HepG2 (cell line): ENCODE data around the gene MPV17L2. TPM values are rescaled to one million over a fixed set of nuclear protein-coding genes. Genes with fewer than 3 reads are reported as not detected.
A peak's percentile ranks its signal among the peaks of the same experiment; 100 is the strongest.

Experiments used
- HHEX ChIP-seq: IDR thresholded peaks from 2 replicates; pipeline ENCODE4 v1.6.1; 2016; ENCODE audit warnings: control low read depth
- MAZ ChIP-seq, 2 experiments: sonication (generic) in 1 of 2; formaldehyde crosslinking in 1 of 2; IDR thresholded peaks; 2 replicates each; pipeline versions ENCODE4 v1.5.0 to v1.6.1; 2012 to 2020; ENCODE audit warnings: low read depth in 2 of 2, mild to moderate bottlenecking in 2 of 2, borderline replicate concordance in 1 of 2, improper control_type of control experiment in 1 of 2, low read length in 1 of 2, missing genetic modification reagents in 1 of 2, moderate library complexity in 1 of 2
- MEIS2 ChIP-seq: sonication (generic); formaldehyde crosslinking; IDR thresholded peaks from 2 replicates; pipeline ENCODE4 v1.9.0; 2021; ENCODE audit warnings: mild to moderate bottlenecking, missing genetic modification reagents
- MTA3 ChIP-seq: sonication (generic); formaldehyde crosslinking; IDR thresholded peaks from 2 replicates; pipeline ENCODE4 v1.4.0; 2020; ENCODE audit warnings: missing genetic modification reagents
- ZNF253 ChIP-seq: sonication (generic); formaldehyde crosslinking; IDR thresholded peaks from 2 replicates; pipeline ENCODE4 v1.8.0; 2022; ENCODE audit warnings: mild to moderate bottlenecking, missing genetic modification reagents, borderline replicate concordance
- ZNF350 ChIP-seq: sonication (generic); formaldehyde crosslinking; IDR thresholded peaks from 2 replicates; pipeline ENCODE4 v1.4.0; 2020; ENCODE audit warnings: mild to moderate bottlenecking, low read depth, missing genetic modification reagents, borderline replicate concordance
- ZNF468 ChIP-seq: sonication (generic); formaldehyde crosslinking; IDR thresholded peaks from 2 replicates; pipeline ENCODE4 v1.8.0; 2022; ENCODE audit warnings: mild to moderate bottlenecking, moderate library complexity, missing genetic modification reagents
- ZNF652 ChIP-seq: IDR thresholded peaks from 2 replicates; pipeline ENCODE4 v1.6.1; 2016; ENCODE audit warnings: low read depth, borderline replicate concordance
- ZNF713 ChIP-seq: sonication (generic); formaldehyde crosslinking; IDR thresholded peaks from 2 replicates; pipeline ENCODE4 v1.4.0; 2020; ENCODE audit warnings: mild to moderate bottlenecking, missing genetic modification reagents
- polyA plus RNA-seq, 8 experiments: library from polyadenylated mRNA; depleted of rRNA in 3 of 8; stranded (reverse) in 7 of 8; unstranded in 1 of 8; fragments of >200 nt; fragmentation: Illumina TruSeq in 4 of 8; extraction: Trizol in 4 of 8; gene quantifications; 2 replicates each; pipeline versions ENCODE4 v1.2.1 to v1.2.3, GENCODE V29; 2011 to 2016; ENCODE audit warnings: low read depth in 4 of 8, missing spikeins in 1 of 8, mixed read lengths in 1 of 8; ENCODE audit not compliant: insufficient read depth in 1 of 8
- total RNA-seq, 5 experiments: library from RNA; depleted of rRNA; stranded (reverse); fragments of >200 nt; fragmentation: Illumina TruSeq; extraction: Trizol; gene quantifications; 2 replicates each; pipeline ENCODE4 v1.2.3, GENCODE V29; 2016; ENCODE audit warnings: low read depth in 1 of 5
- TF ChIP-seq, protein P1 (sequence below): sonication (generic); formaldehyde crosslinking; IDR thresholded peaks from 2 replicates; pipeline ENCODE4 v1.4.0; 2020; ENCODE audit warnings: low read depth, missing genetic modification reagents
- TF ChIP-seq, protein P2 (sequence below): sonication (generic); formaldehyde crosslinking; IDR thresholded peaks from 2 replicates; pipeline ENCODE4 v1.4.0; 2020; ENCODE audit warnings: missing genetic modification reagents, borderline replicate concordance
- TF ChIP-seq, protein P3 (sequence below): sonication (generic); formaldehyde crosslinking; IDR thresholded peaks from 2 replicates; pipeline ENCODE4 v1.8.1; 2023; ENCODE audit warnings: mild to moderate bottlenecking, moderate library complexity, missing genetic modification reagents
- TF ChIP-seq, protein P4 (sequence below): fragments of 450-650 bp; IDR thresholded peaks from 2 replicates; pipeline ENCODE4 v1.6.1; 2016
- TF ChIP-seq, protein P5 (sequence below): sonication (generic); formaldehyde crosslinking; IDR thresholded peaks from 2 replicates; pipeline ENCODE4 v1.9.0; 2021; ENCODE audit warnings: missing genetic modification reagents, mild to moderate bottlenecking, borderline replicate concordance
- TF ChIP-seq, protein P6 (sequence below): sonication (generic); formaldehyde crosslinking; IDR thresholded peaks from 2 replicates; pipeline ENCODE4 v1.4.0; 2020; ENCODE audit warnings: mild to moderate bottlenecking, missing genetic modification reagents

Gene MPV17L2
- total and polyA plus RNA-seq, 2 of the 13 experiments (the other 11 are each of a cell fraction or from before 2014, with no cell fraction given): 13.6 to 16.7 TPM

DNA sequence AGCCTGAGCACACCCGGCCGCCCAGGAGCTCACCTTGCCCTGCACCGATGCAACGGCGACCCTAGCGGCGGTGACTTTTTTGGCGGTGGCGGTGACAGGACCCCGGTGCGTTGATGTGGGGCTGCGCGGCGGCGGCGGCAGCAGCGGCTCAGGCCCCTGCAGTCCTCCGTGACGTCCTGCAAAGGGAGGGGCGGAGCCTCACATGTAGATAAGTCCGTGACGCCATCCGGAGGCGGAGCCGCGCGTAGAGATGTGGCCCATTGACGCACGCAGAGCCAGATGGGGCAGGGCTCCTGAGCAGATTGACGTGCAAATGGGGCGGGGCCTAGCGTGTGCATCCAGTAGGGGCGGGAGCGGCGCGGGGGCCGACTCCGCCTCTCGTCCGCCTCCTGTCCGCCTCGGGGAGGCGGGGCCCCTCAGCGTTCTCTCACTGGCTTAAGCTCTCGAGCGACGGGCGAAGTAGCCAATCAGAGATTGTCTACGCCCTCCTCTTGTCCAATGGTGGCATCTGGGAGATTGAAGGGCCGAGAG is 10.9 kb downstream of the MPV17L2 start, which contains the start of gene RAB3A (continued):
- TF ChIP-seq HHEX (no peak), ZNF468 (no peak), MAZ (IDR thresholded peaks at IDR 0.05; ENCODE audit: borderline replicate concordance, low read depth, low read length) (peak; percentile 64), MAZ (CRISPR knock-in tag; IDR thresholded peaks at IDR 0.05; ENCODE audit: low read depth) (peak; percentile 58; the same call in 1 of the 2 replicates), ZNF713 (CRISPR knock-in tag) (no peak), MTA3 (no peak), MEIS2 (peak; percentile 41; the same call in 1 of the 2 replicates), ZNF350 (CRISPR knock-in tag) (no peak; the same call in 1 of the 2 replicates), ZNF652 (no peak), ZNF253 (no peak)
- TF ChIP-seq, protein P1, sequence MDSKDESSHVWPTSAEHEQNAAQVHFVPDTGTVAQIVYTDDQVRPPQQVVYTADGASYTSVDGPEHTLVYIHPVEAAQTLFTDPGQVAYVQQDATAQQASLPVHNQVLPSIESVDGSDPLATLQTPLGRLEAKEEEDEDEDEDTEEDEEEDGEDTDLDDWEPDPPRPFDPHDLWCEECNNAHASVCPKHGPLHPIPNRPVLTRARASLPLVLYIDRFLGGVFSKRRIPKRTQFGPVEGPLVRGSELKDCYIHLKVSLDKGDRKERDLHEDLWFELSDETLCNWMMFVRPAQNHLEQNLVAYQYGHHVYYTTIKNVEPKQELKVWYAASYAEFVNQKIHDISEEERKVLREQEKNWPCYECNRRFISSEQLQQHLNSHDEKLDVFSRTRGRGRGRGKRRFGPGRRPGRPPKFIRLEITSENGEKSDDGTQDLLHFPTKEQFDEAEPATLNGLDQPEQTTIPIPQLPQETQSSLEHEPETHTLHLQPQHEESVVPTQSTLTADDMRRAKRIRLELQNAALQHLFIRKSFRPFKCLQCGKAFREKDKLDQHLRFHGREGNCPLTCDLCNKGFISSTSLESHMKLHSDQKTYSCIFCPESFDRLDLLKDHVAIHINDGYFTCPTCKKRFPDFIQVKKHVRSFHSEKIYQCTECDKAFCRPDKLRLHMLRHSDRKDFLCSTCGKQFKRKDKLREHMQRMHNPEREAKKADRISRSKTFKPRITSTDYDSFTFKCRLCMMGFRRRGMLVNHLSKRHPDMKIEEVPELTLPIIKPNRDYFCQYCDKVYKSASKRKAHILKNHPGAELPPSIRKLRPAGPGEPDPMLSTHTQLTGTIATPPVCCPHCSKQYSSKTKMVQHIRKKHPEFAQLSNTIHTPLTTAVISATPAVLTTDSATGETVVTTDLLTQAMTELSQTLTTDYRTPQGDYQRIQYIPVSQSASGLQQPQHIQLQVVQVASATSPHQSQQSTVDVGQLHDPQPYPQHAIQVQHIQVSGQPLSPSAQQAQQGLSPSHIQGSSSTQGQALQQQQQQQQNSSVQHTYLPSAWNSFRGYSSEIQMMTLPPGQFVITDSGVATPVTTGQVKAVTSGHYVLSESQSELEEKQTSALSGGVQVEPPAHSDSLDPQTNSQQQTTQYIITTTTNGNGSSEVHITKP (CRISPR knock-in tag): no peak
- TF ChIP-seq, protein P2, sequence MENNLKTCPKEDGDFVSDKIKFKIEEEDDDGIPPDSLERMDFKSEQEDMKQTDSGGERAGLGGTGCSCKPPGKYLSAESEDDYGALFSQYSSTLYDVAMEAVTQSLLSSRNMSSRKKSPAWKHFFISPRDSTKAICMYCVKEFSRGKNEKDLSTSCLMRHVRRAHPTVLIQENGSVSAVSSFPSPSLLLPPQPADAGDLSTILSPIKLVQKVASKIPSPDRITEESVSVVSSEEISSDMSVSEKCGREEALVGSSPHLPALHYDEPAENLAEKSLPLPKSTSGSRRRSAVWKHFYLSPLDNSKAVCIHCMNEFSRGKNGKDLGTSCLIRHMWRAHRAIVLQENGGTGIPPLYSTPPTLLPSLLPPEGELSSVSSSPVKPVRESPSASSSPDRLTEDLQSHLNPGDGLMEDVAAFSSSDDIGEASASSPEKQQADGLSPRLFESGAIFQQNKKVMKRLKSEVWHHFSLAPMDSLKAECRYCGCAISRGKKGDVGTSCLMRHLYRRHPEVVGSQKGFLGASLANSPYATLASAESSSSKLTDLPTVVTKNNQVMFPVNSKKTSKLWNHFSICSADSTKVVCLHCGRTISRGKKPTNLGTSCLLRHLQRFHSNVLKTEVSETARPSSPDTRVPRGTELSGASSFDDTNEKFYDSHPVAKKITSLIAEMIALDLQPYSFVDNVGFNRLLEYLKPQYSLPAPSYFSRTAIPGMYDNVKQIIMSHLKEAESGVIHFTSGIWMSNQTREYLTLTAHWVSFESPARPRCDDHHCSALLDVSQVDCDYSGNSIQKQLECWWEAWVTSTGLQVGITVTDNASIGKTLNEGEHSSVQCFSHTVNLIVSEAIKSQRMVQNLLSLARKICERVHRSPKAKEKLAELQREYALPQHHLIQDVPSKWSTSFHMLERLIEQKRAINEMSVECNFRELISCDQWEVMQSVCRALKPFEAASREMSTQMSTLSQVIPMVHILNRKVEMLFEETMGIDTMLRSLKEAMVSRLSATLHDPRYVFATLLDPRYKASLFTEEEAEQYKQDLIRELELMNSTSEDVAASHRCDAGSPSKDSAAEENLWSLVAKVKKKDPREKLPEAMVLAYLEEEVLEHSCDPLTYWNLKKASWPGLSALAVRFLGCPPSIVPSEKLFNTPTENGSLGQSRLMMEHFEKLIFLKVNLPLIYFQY: no peak
- TF ChIP-seq, protein P3, sequence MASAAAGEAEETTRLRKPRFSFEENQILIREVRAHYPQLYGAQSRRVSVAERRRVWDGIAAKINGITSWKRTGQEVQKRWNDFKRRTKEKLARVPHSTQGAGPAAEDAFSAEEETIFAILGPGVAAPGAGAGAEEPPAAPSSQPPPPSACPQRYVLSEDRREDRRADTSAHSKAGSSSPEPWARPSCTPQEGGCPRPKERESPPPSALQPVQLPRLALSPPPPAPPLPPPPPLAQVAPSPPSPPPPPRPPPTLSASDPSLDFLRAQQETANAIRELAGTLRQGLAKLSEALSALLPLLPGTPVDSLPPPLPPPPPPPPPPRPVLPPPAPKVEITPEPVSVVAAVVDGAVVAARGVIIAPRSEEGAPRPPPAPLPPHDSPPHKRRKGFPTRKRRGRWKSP: no peak
- TF ChIP-seq, protein P4, sequence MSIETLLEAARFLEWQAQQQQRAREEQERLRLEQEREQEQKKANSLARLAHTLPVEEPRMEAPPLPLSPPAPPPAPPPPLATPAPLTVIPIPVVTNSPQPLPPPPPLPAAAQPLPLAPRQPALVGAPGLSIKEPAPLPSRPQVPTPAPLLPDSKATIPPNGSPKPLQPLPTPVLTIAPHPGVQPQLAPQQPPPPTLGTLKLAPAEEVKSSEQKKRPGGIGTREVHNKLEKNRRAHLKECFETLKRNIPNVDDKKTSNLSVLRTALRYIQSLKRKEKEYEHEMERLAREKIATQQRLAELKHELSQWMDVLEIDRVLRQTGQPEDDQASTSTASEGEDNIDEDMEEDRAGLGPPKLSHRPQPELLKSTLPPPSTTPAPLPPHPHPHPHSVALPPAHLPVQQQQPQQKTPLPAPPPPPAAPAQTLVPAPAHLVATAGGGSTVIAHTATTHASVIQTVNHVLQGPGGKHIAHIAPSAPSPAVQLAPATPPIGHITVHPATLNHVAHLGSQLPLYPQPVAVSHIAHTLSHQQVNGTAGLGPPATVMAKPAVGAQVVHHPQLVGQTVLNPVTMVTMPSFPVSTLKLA: peak; percentile 45; the same call in 1 of the 2 replicates
- TF ChIP-seq, protein P5, sequence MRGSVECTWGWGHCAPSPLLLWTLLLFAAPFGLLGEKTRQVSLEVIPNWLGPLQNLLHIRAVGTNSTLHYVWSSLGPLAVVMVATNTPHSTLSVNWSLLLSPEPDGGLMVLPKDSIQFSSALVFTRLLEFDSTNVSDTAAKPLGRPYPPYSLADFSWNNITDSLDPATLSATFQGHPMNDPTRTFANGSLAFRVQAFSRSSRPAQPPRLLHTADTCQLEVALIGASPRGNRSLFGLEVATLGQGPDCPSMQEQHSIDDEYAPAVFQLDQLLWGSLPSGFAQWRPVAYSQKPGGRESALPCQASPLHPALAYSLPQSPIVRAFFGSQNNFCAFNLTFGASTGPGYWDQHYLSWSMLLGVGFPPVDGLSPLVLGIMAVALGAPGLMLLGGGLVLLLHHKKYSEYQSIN: no peak
- TF ChIP-seq, protein P6, sequence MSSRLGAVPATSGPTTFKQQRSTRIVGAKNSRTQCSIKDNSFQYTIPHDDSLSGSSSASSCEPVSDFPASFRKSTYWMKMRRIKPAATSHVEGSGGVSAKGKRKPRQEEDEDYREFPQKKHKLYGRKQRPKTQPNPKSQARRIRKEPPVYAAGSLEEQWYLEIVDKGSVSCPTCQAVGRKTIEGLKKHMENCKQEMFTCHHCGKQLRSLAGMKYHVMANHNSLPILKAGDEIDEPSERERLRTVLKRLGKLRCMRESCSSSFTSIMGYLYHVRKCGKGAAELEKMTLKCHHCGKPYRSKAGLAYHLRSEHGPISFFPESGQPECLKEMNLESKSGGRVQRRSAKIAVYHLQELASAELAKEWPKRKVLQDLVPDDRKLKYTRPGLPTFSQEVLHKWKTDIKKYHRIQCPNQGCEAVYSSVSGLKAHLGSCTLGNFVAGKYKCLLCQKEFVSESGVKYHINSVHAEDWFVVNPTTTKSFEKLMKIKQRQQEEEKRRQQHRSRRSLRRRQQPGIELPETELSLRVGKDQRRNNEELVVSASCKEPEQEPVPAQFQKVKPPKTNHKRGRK (CRISPR knock-in tag): no peak
